COLO668 (cell line): ENCODE data around the gene FHOD3.
A peak's percentile ranks its signal among the peaks of the same experiment; 100 is the strongest.

Experiments used
- DNase-seq: peaks from one replicate; lab custom pipeline; 2025; ENCODE audit not compliant: unreplicated experiment; lab: John Stamatoyannopoulos, UW

FHOD3 gene

DNA sequence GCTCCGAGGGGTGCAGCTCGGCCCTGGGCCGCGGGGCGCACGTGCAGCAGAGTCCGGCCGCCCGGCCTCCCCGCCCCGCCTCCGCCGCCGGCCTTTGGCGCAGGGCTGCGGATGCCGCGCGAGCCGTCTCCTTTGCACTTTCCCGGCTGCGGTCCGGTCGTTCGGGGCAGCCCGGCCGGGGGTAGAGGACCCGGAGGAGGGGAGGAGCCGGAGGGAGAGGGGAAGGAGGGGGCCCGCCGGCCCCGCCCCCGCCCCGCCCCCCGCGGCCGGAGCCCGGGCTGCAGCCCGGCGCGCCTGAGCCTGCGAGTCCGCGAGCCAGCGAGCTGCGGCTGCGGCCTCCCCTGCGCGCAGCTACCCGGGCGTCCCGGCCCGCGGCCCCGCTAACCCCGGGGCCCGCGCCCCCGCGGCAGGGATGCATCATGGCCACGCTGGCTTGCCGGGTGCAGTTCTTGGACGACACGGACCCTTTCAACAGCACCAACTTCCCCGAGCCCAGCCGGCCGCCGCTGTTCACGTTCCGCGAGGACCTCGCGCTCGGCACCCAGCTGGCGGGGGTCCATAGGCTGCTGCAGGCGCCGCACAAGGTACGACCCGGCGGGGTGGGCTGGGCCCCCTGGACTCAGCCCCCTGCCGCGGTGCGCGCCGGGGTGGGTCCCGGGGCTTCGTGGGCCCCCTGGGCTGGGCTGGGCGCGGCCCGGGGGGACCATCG lies at the start of gene FHOD3:
Gene FHOD3, plus strand, starts transcription at position 297 of the 709 bp plus-strand sequence. Its CDS starts 123 bp downstream, at position 420.
- DNase-seq = peak; percentile 77

- peak; percentile 36 for DNase-seq
These were observed 48.1 kb upstream of the FHOD3 start for GRCh38 chr18:36249392-36249791.

DNA sequence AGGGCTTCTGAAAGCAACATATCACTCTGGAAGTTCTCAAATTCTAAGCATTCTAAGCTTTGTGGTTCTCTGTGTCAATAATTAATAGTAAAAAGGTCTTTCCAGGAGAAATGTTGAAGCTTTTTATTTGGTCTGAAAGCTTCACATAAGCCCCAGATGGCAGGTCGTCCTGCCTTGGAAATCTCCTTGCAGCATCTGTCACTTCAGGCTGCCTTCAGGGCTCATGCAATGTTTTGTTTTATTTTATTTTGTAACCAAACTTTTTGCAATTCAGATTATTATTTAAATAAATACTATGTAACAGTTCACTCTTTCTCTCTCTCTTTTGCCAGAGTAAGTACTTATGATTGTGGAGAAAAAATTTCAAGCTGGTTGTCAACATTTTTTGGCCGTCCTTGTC lies 46.7 kb upstream of the FHOD3 start:
- DNase-seq = no peak

- DNase-seq = no peak
These were observed 42.3 kb upstream of the FHOD3 start for GRCh38 chr18:36255072-36255698.

- no peak for DNase-seq
These were observed 41.4 kb upstream of the FHOD3 start for GRCh38 chr18:36256094-36256493.

DNA sequence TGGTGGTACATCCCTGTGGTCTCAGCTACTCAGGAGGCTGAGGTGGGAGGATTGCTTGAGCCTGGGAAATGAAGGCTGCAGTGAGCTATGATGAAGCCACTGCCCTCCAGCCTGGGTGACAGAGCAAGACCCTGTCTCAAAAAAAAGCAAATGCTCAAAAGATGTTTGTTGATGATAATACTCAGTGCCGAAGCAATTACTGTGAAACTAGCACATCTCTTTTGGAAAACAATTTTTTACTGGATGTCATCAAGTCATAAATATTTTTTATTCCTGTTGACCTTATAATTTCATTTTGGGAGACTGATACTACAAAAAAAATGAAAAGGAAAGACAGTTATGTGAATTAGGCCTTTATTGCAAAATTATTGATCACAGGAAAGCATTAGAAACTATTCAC lies 34.5 kb upstream of the FHOD3 start:
- no peak for DNase-seq

- DNase-seq = no peak
These were observed 33.2 kb upstream of the FHOD3 start for GRCh38 chr18:36264283-36264682.

DNA sequence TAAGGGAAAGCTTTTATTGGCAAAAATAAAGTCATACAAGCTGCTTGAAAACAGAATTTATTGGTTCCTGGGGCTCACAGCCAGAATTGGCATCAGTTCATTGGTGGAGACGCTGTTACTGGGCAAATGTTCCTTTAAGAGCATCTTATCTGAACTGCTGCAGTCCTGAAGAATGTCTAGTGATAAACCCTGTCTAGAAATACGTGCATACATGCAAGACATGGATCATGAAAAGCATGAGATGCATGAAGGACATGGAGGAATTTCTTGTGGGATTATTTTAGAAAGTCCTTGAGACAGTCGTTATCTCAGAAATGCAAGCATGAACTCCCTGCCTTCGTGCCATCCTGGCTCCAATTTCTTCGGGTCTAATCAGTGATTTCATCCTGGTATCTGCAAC lies 32.5 kb upstream of the FHOD3 start:
- DNase-seq = no peak

DNA sequence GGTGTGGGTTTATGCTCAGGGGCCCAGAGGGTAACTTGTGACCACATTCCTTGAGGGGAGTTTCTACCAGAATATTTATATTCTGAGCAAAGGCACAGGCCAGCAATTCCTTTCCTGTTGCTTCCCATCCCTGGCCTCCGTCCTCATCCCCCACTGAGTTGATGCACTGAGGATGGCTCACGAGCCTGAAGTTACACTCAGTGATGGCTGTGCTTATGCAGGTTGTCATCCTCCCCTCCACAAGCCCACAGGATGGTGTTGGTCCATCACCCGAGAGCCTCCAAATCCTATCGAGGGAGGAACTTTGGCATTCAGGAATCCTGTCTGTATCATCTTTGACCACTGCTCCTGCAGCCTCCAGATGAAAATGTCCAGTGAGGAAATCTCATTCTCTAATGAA lies 28.4 kb upstream of the FHOD3 start:
- DNase-seq = no peak

GRCh38 chr18:36271153-36271552 lies 26.4 kb upstream of the FHOD3 start:
- no peak for DNase-seq

DNA sequence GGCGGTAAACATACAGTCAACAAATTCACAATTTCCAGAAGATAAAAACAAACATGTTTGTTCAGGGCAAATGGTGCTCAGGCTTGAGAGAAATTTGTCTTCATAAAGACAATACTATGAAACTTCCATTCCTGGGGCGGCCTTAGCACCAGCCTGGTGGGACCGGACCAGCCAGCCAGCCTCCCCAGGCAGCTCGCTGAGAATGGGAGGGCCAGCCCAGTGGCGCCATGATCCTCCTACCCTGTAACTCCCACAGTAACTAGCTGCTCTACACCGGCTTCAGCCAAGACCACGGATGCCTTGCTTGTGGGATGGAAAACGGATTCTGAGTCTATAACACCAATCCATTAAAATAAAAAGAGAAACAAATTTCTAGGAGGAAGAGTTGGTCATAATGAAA lies 24.2 kb upstream of the FHOD3 start:
- DNase-seq = no peak

DNA sequence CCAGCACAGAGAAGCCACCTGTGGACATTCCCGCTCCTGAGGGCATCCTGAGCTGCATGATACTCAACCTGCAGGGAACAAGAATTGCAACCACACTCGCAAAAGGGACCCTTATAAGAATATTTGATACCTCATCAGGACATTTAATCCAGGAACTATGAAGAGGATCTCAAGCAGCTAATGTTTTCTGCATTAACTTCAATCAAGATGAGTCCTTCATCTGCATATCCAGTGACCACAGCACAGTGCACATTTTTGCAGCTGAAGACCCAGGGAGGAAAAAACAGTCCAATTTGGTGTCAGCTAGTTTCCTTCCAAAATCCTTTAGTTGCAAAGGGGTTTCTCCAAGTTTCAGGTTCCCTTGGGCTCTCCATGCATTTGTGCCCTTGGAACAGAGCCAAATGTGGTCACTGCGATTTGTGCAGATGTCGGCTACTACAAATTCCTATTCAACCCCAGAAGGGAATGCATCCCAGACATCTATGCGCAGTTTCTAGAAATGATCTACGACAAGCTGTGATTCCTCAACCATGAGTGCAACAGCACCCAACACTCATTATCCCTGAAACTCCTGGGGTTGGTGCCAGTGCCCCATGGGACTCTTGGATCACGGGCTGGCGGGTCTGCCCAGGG lies 23.3 kb upstream of the FHOD3 start:
- no peak for DNase-seq

DNA sequence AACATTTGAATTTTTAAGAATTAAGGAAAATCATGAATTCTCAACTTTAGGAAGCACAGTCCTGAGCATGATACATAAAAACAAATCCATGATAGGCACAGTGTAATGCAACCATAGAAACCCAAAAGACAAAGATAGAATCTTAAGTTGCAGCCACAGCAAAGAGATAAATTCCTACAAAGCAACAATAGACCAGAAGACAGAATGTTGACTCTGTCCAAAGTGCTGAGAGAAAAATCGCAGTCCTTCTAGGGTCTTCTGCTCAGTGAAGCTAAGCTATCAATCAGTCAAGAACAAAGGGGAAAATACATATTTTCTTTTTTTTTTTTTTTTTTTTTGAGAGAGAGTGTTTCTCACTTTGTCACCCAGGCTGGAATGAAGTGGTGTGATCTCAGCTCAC lies 22.0 kb upstream of the FHOD3 start:
- no peak for DNase-seq

DNA sequence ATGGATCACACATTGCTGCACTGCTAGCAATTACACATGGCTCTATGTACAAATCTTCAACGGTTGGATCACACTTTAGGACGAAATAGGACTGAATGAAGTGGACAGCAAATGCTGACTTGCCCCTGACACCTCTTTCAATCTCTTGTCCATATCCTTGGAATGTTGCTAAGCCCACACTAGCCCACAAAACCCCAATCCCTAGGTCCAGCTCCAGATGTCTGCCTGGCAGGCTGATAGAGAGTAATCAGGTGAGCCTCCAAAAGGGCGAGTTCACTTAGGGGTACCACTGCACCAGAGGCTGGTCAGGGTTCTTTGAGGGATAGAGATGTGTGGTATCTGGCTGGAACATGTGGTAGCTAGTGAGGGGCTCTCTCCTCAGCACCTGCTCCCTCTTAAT lies 18.5 kb upstream of the FHOD3 start:
- no peak for DNase-seq

DNA sequence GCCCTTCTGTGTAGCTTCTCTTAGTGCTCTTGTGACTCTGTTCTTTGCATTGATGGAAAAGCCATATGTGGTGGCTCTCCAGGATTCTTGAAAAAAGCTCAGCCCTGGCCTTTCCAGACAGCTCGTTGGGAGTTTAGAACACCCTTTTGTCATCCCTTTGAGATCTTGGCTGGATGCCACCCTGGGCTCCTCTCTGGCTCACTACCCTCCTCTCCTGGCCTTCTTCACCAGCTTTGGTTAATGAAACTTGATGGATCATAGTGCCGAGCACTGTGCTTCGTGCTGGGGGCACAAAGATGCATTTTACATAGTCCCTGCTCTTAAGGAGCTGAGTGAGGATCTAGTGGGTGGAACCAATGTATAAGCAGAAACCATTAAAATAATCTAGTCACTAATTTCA lies 15.6 kb upstream of the FHOD3 start:
- DNase-seq = no peak

GRCh38 chr18:36283448-36283847 lies 14.1 kb upstream of the FHOD3 start:
- DNase-seq = no peak

DNA sequence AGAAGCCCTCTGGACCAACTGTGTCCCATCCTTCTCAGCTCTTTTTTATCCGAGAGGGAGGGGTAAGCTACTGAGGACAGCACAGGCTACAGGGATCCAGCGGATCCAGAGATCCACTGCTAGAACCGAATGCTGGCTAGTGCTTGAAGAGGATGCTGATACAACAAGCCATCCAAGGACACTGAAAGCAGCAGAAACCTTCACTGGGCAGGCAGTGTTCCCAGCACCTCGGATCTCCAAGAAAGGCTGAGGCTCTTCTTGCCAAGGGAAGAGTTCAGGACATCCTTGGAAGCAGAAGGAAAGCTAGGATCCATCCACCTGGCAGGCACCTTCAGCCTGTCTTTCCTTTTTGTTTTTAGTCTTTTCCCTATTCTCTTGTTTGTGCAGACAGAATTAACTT lies 13.2 kb upstream of the FHOD3 start:
- DNase-seq = no peak

GRCh38 chr18:36284671-36285295 lies 12.7 kb upstream of the FHOD3 start:
- DNase-seq = peak; percentile 49

- DNase-seq = no peak
These were observed 9.9 kb upstream of the FHOD3 start for GRCh38 chr18:36287653-36288052.

- DNase-seq = no peak
These were observed 8.8 kb upstream of the FHOD3 start for GRCh38 chr18:36288689-36289088.

GRCh38 chr18:36294031-36294430 lies 3.5 kb upstream of the FHOD3 start:
- DNase-seq = no peak

DNA sequence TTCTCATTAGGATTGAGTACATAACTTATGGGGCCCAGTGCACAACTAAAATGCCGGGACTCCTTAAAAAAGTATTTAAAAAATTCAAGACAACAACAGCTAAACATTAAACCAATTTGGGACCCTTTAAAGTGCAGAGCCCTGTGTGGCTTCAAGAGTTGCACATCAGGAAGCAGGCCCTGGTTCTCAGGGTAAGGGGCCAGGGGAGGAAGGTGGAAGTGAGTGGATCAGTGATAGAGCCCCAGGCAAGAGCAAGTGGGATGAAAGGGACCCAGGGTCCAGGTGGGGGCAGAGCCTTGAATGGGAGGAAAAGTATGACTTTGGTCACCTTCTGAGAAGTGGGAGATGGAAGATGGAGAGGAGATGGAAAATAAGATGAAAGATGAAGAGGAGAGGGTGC lies 2.3 kb upstream of the FHOD3 start:
- DNase-seq = no peak
